ENCODE measurements around the gene ART5. TPM values are rescaled to one million over a fixed set of nuclear protein-coding genes. Genes with fewer than 3 reads are reported as not detected.

ART5 gene
- total and polyA plus RNA-seq, 2 experiments from 2014 or later, result 6.3 to 19.3 TPM

- no peaks in the 10 kb centered on the region for H3K27me3 ChIP-seq
- no peaks in the 10 kb centered on the region for H3K36me3 ChIP-seq (replicated peaks; ENCODE audit: insufficient read depth, low read depth)
- 92% methylated on average over 5 of the region's 5 CpGs for WGBS (ENCODE audit: low lambda C conversion rate, missing lambda C conversion rate)
- no peak for DNase-seq (ENCODE audit: low spot score)
- H3K9me2 ChIP-seq (replicated peaks; ENCODE audit: insufficient read depth), result no peaks in the 10 kb centered on the region
- no peak overlapping the region for H3K4me3 ChIP-seq
- H2AFZ ChIP-seq, result no peak overlapping the region
- no peaks in the 10 kb centered on the region for H3K4me1 ChIP-seq (ENCODE audit: insufficient read depth)
- no peaks in the 10 kb centered on the region for H4K20me1 ChIP-seq (ENCODE audit: insufficient read depth, poor library complexity, severe bottlenecking)
- no peaks in the 10 kb centered on the region for H3K9me3 ChIP-seq (ENCODE audit: low read depth)
- TF ChIP-seq EZH2phosphoT487 (IDR thresholded peaks at IDR 0.05; ENCODE audit: low read depth, severe bottlenecking, unreplicated experiment), result no peak
- TF ChIP-seq EZH2 (IDR thresholded peaks at IDR 0.05; ENCODE audit: borderline replicate concordance), result no peak
- no peak for TF ChIP-seq CTCF (IDR thresholded peaks at IDR 0.05; ENCODE audit: poor library complexity)
- H3K4me2 ChIP-seq, result no peak overlapping the region
- H3K79me2 ChIP-seq, result no peaks in the 10 kb centered on the region
- no peak overlapping the region for H3K27ac ChIP-seq
Measured at GRCh38 chr11:3623121-3623520, 18.7 kb downstream of the ART5 start.

GRCh38 chr11:3622521-3622920, 19.3 kb downstream of the ART5 start:
- H3K4me1 ChIP-seq (ENCODE audit: insufficient read depth), result no peaks in the 10 kb centered on the region
- H3K4me3 ChIP-seq, result no peak overlapping the region
- TF ChIP-seq EZH2phosphoT487 (IDR thresholded peaks at IDR 0.05; ENCODE audit: low read depth, severe bottlenecking, unreplicated experiment), result no peak
- no peak for TF ChIP-seq EZH2 (IDR thresholded peaks at IDR 0.05; ENCODE audit: borderline replicate concordance)
- TF ChIP-seq CTCF (IDR thresholded peaks at IDR 0.05; ENCODE audit: poor library complexity), result no peak
- H3K36me3 ChIP-seq (replicated peaks; ENCODE audit: insufficient read depth, low read depth), result no peaks in the 10 kb centered on the region
- no peak for DNase-seq (ENCODE audit: low spot score)
- H3K27me3 ChIP-seq, result no peaks in the 10 kb centered on the region
- 65% methylated on average over 4 of the region's 4 CpGs for WGBS (ENCODE audit: low lambda C conversion rate, missing lambda C conversion rate)
- H3K9me3 ChIP-seq (ENCODE audit: low read depth), result no peaks in the 10 kb centered on the region
- no peaks in the 10 kb centered on the region for H3K9me2 ChIP-seq (replicated peaks; ENCODE audit: insufficient read depth)
- H3K79me2 ChIP-seq, result no peaks in the 10 kb centered on the region
- no peak overlapping the region for H3K4me2 ChIP-seq
- no peak overlapping the region for H3K27ac ChIP-seq
- H2AFZ ChIP-seq, result no peak overlapping the region
- no peaks in the 10 kb centered on the region for H4K20me1 ChIP-seq (ENCODE audit: insufficient read depth, poor library complexity, severe bottlenecking)

- no peaks in the 10 kb centered on the region for H3K36me3 ChIP-seq (replicated peaks; ENCODE audit: insufficient read depth, low read depth)
- TF ChIP-seq EZH2phosphoT487 (IDR thresholded peaks at IDR 0.05; ENCODE audit: low read depth, severe bottlenecking, unreplicated experiment) (no peak), EZH2 (IDR thresholded peaks at IDR 0.05; ENCODE audit: borderline replicate concordance) (no peak), CTCF (IDR thresholded peaks at IDR 0.05; ENCODE audit: poor library complexity) (no peak)
- 71% methylated on average over 8 of the region's 8 CpGs for WGBS (ENCODE audit: low lambda C conversion rate, missing lambda C conversion rate)
- H3K9me2 ChIP-seq (replicated peaks; ENCODE audit: insufficient read depth), result no peaks in the 10 kb centered on the region
- no peaks in the 10 kb centered on the region for H3K79me2 ChIP-seq
- no peaks in the 10 kb centered on the region for H4K20me1 ChIP-seq (ENCODE audit: insufficient read depth, poor library complexity, severe bottlenecking)
- H3K9me3 ChIP-seq (ENCODE audit: low read depth), result no peaks in the 10 kb centered on the region
- H3K27me3 ChIP-seq, result no peaks in the 10 kb centered on the region
- no peak overlapping the region for H3K4me2 ChIP-seq
- H3K4me3 ChIP-seq, result no peak overlapping the region
- no peak overlapping the region for H3K27ac ChIP-seq
- no peaks in the 10 kb centered on the region for H3K4me1 ChIP-seq (ENCODE audit: insufficient read depth)
- no peak for DNase-seq (ENCODE audit: low spot score)
- no peak overlapping the region for H2AFZ ChIP-seq
Measured at GRCh38 chr11:3617990-3618389, 23.8 kb downstream of the ART5 start.
